ENCODE measurements around the gene EMCN. TPM values are rescaled to one million over a fixed set of nuclear protein-coding genes. Genes with fewer than 3 reads are reported as not detected.

Gene EMCN
- total RNA-seq, 1 experiment from 2014 or later: not detected

- Histone ChIP-seq H3K27me3 (replicated peaks) (no peaks in the 10 kb centered on the region), H3K36me3 (no peaks in the 10 kb centered on the region), H3K27ac (no peak overlapping the region), H3K4me3 (no peak overlapping the region), H3K9me3 (replicated peaks) (no peaks in the 10 kb centered on the region), H3K4me1 (replicated peaks) (no peaks in the 10 kb centered on the region; the same call in 1 of the 2 replicates)
- DNase-seq (ENCODE audit: low read depth in 1 of 2, low spot score in 2 of 2): no peak
Observed at GRCh38 chr4:100511896-100512295, 5.9 kb downstream of the EMCN start.

DNA sequence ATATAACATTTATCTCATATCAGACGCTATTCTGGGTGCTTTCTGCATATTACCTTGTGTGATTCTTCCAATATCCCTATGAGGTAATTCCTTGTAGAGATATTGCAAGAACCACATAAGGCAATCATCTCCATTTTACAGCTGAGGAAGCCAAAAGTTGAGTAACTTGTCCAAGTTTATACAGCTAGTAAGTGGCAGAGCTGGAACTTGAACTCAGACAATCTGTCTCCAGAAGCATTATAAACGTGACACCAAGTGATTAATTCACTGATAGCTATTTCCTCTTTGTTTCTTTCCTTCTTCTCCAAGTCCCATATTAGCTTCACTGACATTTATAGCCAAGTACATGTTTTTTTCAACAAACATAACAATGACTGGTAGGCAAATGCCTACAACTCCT, 7.3 kb downstream of the EMCN start:
- Histone ChIP-seq H3K4me1 (replicated peaks) (no peaks in the 10 kb centered on the region; the same call in 1 of the 2 replicates), H3K27ac (no peak overlapping the region), H3K4me3 (no peak overlapping the region), H3K9me3 (replicated peaks) (no peaks in the 10 kb centered on the region), H3K27me3 (replicated peaks) (no peaks in the 10 kb centered on the region), H3K36me3 (no peaks in the 10 kb centered on the region)
- DNase-seq (ENCODE audit: low read depth in 1 of 2, low spot score in 2 of 2): no peak

- DNase-seq (ENCODE audit: low read depth in 1 of 2, low spot score in 2 of 2): no peak
- no peaks in the 10 kb centered on the region; the same call in 1 of the 2 replicates for H3K4me1 ChIP-seq (replicated peaks)
- H3K27me3 ChIP-seq (replicated peaks): no peaks in the 10 kb centered on the region
- no peaks in the 10 kb centered on the region for H3K36me3 ChIP-seq
- H3K27ac ChIP-seq: no peak overlapping the region
- no peaks in the 10 kb centered on the region for H3K9me3 ChIP-seq (replicated peaks)
- H3K4me3 ChIP-seq: no peak overlapping the region
Observed at GRCh38 chr4:100509386-100509785, 8.4 kb downstream of the EMCN start.

DNA sequence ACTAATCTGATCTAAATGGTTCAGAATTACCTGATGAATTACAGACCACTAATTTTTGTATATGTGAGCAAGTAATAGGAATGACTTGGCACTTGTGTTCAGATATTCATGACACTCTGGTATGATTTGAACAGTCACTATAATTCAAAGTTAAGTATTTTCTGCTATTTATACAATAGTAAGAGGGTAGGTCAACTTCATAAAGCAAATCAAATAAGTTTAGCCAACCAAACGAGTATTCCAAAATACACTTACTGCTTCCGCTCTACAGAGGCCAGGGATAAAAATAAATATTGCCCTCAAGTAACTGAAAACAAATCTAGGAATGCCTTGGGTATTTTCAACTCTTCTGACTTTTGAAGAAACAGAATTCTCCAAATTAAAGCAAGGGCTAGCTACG, 9.1 kb downstream of the EMCN start:
- no peaks in the 10 kb centered on the region for H3K9me3 ChIP-seq (replicated peaks)
- no peaks in the 10 kb centered on the region; the same call in 1 of the 2 replicates for H3K4me1 ChIP-seq (replicated peaks)
- no peak overlapping the region for H3K4me3 ChIP-seq
- DNase-seq (ENCODE audit: low read depth in 1 of 2, low spot score in 2 of 2): no peak
- H3K27me3 ChIP-seq (replicated peaks): no peaks in the 10 kb centered on the region
- H3K36me3 ChIP-seq: no peaks in the 10 kb centered on the region
- no peak overlapping the region for H3K27ac ChIP-seq

DNA sequence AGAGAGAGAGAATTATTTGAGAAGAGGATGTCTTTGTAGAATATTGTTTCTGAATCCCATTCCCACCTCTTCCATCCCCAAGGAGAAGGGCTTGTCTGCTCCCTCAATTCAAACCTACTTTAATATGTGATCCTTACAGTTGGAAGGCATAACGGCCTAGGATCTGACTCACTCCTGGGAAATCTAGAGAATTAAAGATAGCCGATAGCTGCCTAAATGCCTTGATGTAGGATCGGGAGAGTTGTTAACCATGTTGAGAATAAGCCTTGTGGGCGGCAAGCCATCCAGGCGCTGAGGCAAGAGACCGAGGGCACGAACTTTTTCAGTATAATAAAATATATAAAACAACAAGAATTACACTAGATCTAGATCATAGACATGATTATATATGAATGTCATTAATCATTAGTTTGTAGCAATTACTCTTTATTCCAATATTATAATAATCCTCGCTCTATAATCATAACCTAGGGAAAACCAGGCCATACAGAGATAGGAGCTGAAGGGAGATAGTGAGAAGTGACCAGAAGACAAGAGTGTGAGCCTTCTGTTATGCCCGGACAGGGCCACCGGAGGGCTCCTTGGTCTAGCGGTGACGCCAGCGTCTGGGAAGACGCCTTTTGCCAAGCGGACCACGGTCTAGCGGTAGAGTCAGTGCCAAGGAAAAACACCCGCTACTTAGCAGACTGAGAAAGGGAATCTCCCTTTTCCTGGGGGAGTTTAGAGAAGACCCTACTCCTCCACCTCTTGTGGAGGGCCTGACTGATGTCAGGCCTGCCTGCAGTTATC, 13.5 kb downstream of the EMCN start:
- H3K27ac ChIP-seq: no peak overlapping the region
- H3K9me3 ChIP-seq (replicated peaks): no peaks in the 10 kb centered on the region
- no peaks in the 10 kb centered on the region for H3K36me3 ChIP-seq
- no peak overlapping the region for H3K4me3 ChIP-seq
- H3K4me1 ChIP-seq (replicated peaks): no peaks in the 10 kb centered on the region
- DNase-seq (ENCODE audit: low read depth in 1 of 2, low spot score in 2 of 2): no peak
- no peaks in the 10 kb centered on the region for H3K27me3 ChIP-seq (replicated peaks)

DNA sequence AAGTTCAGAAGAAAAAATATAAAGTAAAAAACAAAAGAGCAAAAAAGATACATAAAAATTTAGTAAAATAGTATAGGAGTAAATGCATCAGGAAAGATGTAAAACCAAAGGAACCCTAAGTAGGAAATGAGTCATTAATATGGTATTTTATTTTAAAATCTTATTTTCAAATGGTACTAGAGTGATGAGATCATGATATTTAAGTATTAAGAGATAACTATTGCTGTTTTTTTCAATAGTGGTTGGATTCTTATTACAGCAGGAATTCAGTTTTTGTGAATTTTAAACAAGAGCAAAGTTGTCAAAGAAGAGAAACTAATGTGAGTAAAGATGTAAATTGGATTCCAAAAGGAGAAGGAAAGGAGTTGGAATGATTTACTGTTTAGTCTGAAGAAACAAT, 20.0 kb downstream of the EMCN start:
- H3K27me3 ChIP-seq (replicated peaks): no peaks in the 10 kb centered on the region
- no peaks in the 10 kb centered on the region for H3K9me3 ChIP-seq (replicated peaks)
- H3K36me3 ChIP-seq: no peaks in the 10 kb centered on the region
- H3K4me1 ChIP-seq (replicated peaks): no peaks in the 10 kb centered on the region
- H3K4me3 ChIP-seq: no peak overlapping the region
- no peak for DNase-seq (ENCODE audit: low read depth in 1 of 2, low spot score in 2 of 2)
- H3K27ac ChIP-seq: no peak overlapping the region

DNA sequence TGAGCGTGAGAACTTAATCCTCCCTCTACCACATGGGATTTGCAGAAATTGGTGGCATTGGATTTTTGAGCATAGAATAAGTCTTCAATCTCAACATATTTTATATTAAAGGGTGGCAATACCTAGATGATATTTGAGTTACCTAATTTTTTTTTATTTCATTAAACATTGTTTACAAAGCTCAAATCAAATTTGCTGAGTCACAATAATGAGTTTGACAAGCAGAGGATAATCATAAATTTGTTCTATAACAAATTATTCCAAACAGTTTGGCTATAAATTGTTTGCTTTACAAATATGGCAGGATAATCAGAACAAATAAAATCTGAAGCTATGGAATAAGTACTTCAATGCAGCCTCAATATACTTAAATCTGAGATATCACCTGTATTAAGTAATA, 22.7 kb downstream of the EMCN start:
- DNase-seq (ENCODE audit: low read depth in 1 of 2, low spot score in 2 of 2): no peak
- Histone ChIP-seq H3K27me3 (replicated peaks) (no peaks in the 10 kb centered on the region), H3K36me3 (no peaks in the 10 kb centered on the region), H3K27ac (no peak overlapping the region), H3K9me3 (replicated peaks) (no peaks in the 10 kb centered on the region), H3K4me1 (replicated peaks) (no peaks in the 10 kb centered on the region), H3K4me3 (no peak overlapping the region)

GRCh38 chr4:100494166-100494565, 23.7 kb downstream of the EMCN start:
- H3K9me3 ChIP-seq (replicated peaks): no peaks in the 10 kb centered on the region
- DNase-seq (ENCODE audit: low read depth in 1 of 2, low spot score in 2 of 2): no peak
- H3K27me3 ChIP-seq (replicated peaks): no peaks in the 10 kb centered on the region
- no peaks in the 10 kb centered on the region for H3K36me3 ChIP-seq
- H3K4me1 ChIP-seq (replicated peaks): no peaks in the 10 kb centered on the region
- no peak overlapping the region for H3K4me3 ChIP-seq
- H3K27ac ChIP-seq: no peak overlapping the region

DNA sequence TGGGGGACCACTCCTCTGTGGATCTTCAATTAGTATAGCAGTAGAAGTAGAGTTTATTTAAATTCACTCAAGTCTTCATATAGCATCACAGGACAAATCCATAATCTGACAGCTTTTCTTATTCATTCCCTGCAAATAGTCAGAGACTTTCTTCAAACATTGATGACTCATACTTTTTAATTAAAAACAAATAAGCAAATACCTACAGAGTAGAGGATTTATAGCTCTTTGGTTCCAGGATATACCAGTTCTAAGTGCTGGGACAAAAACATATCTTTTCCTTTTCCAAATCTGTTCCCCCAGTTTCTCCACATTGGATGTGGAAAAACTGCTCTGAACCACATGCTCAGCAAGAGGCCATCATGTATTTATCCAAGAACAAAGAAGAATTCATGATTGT, 24.1 kb downstream of the EMCN start:
- no peaks in the 10 kb centered on the region for H3K27me3 ChIP-seq (replicated peaks)
- no peak overlapping the region for H3K4me3 ChIP-seq
- DNase-seq (ENCODE audit: low read depth in 1 of 2, low spot score in 2 of 2): no peak
- no peak overlapping the region for H3K27ac ChIP-seq
- H3K36me3 ChIP-seq: no peaks in the 10 kb centered on the region
- H3K9me3 ChIP-seq (replicated peaks): no peaks in the 10 kb centered on the region
- no peaks in the 10 kb centered on the region for H3K4me1 ChIP-seq (replicated peaks)

DNA sequence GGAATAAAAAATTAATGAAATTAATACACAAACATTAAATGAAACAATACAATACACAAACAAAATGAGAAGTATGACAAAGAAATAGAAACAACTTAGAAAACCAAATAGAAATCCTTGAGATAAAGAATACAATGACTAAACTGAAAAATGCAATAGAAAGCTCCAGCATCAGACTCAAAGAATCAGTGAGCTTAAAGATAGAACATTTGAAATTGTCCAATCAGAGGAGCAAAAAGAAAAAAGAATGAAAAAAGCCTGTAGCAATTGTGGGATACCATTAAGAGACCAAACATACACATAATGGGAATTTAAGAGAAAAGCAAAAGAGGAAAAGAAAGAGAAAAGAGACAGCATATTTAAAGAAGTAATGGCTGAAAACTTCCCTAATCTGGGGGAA, 25.7 kb downstream of the EMCN start:
- no peaks in the 10 kb centered on the region for H3K9me3 ChIP-seq (replicated peaks)
- H3K27ac ChIP-seq: no peak overlapping the region
- no peaks in the 10 kb centered on the region for H3K36me3 ChIP-seq
- no peaks in the 10 kb centered on the region for H3K4me1 ChIP-seq (replicated peaks)
- DNase-seq (ENCODE audit: low read depth in 1 of 2, low spot score in 2 of 2): no peak
- H3K4me3 ChIP-seq: no peak overlapping the region
- H3K27me3 ChIP-seq (replicated peaks): no peaks in the 10 kb centered on the region

DNA sequence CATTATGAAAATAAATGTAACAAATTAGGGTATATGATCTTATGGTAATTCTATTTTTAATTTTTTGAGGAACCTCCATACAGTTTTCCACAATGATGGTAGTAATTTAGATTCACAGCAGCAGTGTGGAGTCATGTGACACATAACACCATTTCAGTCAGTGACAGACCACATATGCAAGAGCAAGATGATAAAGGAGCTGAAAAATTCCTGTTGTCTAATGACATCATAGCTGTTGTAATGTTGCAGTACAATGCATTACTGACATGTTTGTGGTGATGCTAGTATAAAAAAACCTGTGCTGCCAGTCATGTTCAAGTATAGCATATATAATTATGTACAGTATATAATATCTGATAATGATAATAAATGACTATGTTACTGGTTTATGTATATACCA, 28.5 kb downstream of the EMCN start:
- Histone ChIP-seq H3K4me3 (no peak overlapping the region), H3K27me3 (replicated peaks) (no peaks in the 10 kb centered on the region), H3K9me3 (replicated peaks) (no peaks in the 10 kb centered on the region), H3K27ac (no peak overlapping the region), H3K4me1 (replicated peaks) (no peaks in the 10 kb centered on the region), H3K36me3 (no peaks in the 10 kb centered on the region)
- DNase-seq (ENCODE audit: low read depth in 1 of 2, low spot score in 2 of 2): no peak

- H3K4me1 ChIP-seq (replicated peaks): no peaks in the 10 kb centered on the region
- no peaks in the 10 kb centered on the region for H3K36me3 ChIP-seq
- H3K9me3 ChIP-seq (replicated peaks): no peaks in the 10 kb centered on the region
- no peak overlapping the region for H3K27ac ChIP-seq
- no peak for DNase-seq (ENCODE audit: low read depth in 1 of 2, low spot score in 2 of 2)
- H3K27me3 ChIP-seq (replicated peaks): no peaks in the 10 kb centered on the region
- H3K4me3 ChIP-seq: no peak overlapping the region
Observed at GRCh38 chr4:100486496-100486895, 31.3 kb downstream of the EMCN start.

GRCh38 chr4:100483796-100484195, 34.0 kb downstream of the EMCN start:
- Histone ChIP-seq H3K4me1 (replicated peaks) (no peaks in the 10 kb centered on the region), H3K9me3 (replicated peaks) (no peaks in the 10 kb centered on the region)
- DNase-seq (ENCODE audit: low read depth in 1 of 2, low spot score in 2 of 2): no peak

DNA sequence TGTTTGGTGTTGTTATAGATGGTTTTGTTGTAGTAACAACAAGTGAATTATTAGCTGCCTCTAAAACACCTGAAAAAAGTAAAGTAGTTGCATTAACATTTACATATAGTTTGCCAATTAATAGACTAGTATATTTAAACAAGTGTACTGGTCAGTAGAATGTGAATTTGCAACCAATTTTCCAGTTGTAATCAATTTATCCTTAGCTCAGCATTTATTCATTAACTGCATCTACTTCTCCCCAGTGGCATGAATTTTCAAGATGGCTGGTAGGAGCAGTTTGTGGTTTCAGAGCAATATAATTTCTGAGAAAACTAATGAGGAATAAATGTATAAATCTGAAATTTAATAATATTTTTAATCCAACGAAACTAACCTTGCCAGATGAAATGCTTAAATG, 37.9 kb downstream of the EMCN start:
- Histone ChIP-seq H3K27ac (no peak overlapping the region), H3K4me3 (no peak overlapping the region), H3K4me1 (replicated peaks) (no peaks in the 10 kb centered on the region), H3K27me3 (replicated peaks) (no peaks in the 10 kb centered on the region), H3K36me3 (no peaks in the 10 kb centered on the region), H3K9me3 (replicated peaks) (no peaks in the 10 kb centered on the region)
- DNase-seq (ENCODE audit: low read depth in 1 of 2, low spot score in 2 of 2): no peak

More at GRCh38 chr4:100483796-100484195, 34.0 kb downstream of the EMCN start:
- Histone ChIP-seq H3K27ac (no peak overlapping the region), H3K36me3 (no peaks in the 10 kb centered on the region), H3K4me3 (no peak overlapping the region), H3K27me3 (replicated peaks) (no peaks in the 10 kb centered on the region)

DNA sequence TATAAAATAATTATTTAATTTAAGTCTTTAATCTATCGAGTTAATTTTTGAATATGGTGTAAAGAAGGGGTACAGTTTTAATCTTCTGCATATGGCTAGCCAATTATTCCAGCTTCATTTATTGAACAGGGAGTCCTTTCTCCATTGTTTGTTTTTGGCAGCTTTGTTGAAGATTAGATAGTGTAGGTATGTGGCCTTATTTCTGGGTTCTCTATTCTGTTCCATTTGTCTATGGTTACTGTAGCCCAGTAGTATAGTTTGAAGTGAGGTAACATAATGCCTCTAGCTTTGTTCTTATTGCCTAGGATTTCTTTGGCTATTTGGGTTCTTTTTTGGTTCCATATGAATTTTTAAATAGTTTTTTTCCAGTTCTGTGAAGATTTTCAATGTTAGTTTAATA, 48.3 kb downstream of the EMCN start:
- Histone ChIP-seq H3K36me3 (no peaks in the 10 kb centered on the region), H3K27me3 (replicated peaks) (no peaks in the 10 kb centered on the region), H3K4me1 (replicated peaks) (no peaks in the 10 kb centered on the region), H3K27ac (no peak overlapping the region), H3K4me3 (no peak overlapping the region), H3K9me3 (replicated peaks) (no peaks in the 10 kb centered on the region)
- DNase-seq (ENCODE audit: low read depth in 1 of 2, low spot score in 2 of 2): no peak

Measured in SJSA1 (cell line).